ENCODE measurements around the gene USF3. TPM values are rescaled to one million over a fixed set of nuclear protein-coding genes. Genes with fewer than 3 reads are reported as not detected.

Gene USF3
- polyA plus RNA-seq, 2 of the 4 experiments (the other 2 are of a cell fraction): 1.9 to 11.3 TPM

- TF ChIP-seq PHF8 (IDR thresholded peaks at IDR 0.05; ENCODE audit: borderline replicate concordance, low read depth) (peak; percentile 63), SREBF2 (IDR thresholded peaks at IDR 0.05) (no peak), POLR2A (IDR thresholded peaks at IDR 0.05; ENCODE audit: low read length) (peak; percentile 89), FOSL2 (IDR thresholded peaks at IDR 0.05) (no peak), FOSL2 (CRISPR knock-in tag; IDR thresholded peaks at IDR 0.05) (0 out of 2 replicates have a peak, but pooled peaks have one; percentile 2), MAX (IDR thresholded peaks at IDR 0.05) (peak; percentile 65; the same call in 1 of the 2 replicates), RNF2 (IDR thresholded peaks at IDR 0.05; ENCODE audit: borderline replicate concordance, low read depth) (no peak), ZC3H11A (IDR thresholded peaks at IDR 0.05) (no peak), HDAC2 (IDR thresholded peaks at IDR 0.05) (no peak), POLR2AphosphoS2 (conservative IDR thresholded peaks at IDR 0.05; ENCODE audit: low read length) (no peak), TP53 (CRISPR knock-in tag; IDR thresholded peaks at IDR 0.05) (peak; percentile 63; the same call in 1 of the 2 replicates)
Measured at GRCh38 chr3:113745756-113746547, 49.5 kb upstream of the USF3 start, which contains the start of gene NAA50 (continued).

GRCh38 chr3:113744941-113745755, 48.7 kb upstream of the USF3 start:
- peaks cover 40% of the 10 kb centered on the region for H3K4me1 ChIP-seq
- 1% methylated on average over 35 of the region's 35 CpGs for WGBS (ENCODE audit: missing lambda C conversion rate)
- H3K4me3 ChIP-seq: peak overlapping the region; percentile 70
- POLR2A ChIA-PET: interaction anchor here (1.2 to 4.4 kb wide), 4 partner anchors 9 to 1104 kb away, joined by 3 to 23 read pairs (median 7); partner anchors contain the start of genes SPICE1 and USF3
- DNase-seq (ENCODE audit: low read depth in 1 of 2, low spot score in 1 of 2) (peak; percentile 88 to 95), FAIRE-seq (no peak), ATAC-seq (peak; percentile 80 to 88)
- H3K27ac ChIP-seq: peak overlapping the region; percentile 96 to 99
- CTCF ChIA-PET: interaction anchor here (0.5 to 3.0 kb wide), 33 partner anchors 10 to 805 kb away, joined by 3 to 38 read pairs (median 3); partner anchors contain the start of gene SPICE1
- H3K4me2 ChIP-seq: peak overlapping the region; percentile 86
- no peaks in the 10 kb centered on the region for H3K9me3 ChIP-seq
- peak; percentile 61 to 70 for TF ChIP-seq RAD21 (conservative IDR thresholded peaks at IDR 0.05 in 1 of 2, IDR thresholded peaks at IDR 0.05 in 1 of 2)
- no peak for TF ChIP-seq E2F6 (IDR thresholded peaks at IDR 0.05; ENCODE audit: borderline replicate concordance, low read depth)
- no peak for TF ChIP-seq ATOH8 (CRISPR knock-in tag; IDR thresholded peaks at IDR 0.05; ENCODE audit: low read depth)
- no peak for TF ChIP-seq USF2 (IDR thresholded peaks at IDR 0.05)
- no peak for TF ChIP-seq HOXB5 (CRISPR knock-in tag; IDR thresholded peaks at IDR 0.05)
- no peak for TF ChIP-seq ZSCAN20 (CRISPR knock-in tag; IDR thresholded peaks at IDR 0.05)
- TF ChIP-seq EP300 (IDR thresholded peaks at IDR 0.05): no peak
- TF ChIP-seq MAFK (IDR thresholded peaks at IDR 0.05; ENCODE audit: partially characterized antibody): no peak
- TF ChIP-seq RARB (CRISPR knock-in tag; IDR thresholded peaks at IDR 0.05): no peak
- TF ChIP-seq ESRRA (IDR thresholded peaks at IDR 0.05; ENCODE audit: borderline replicate concordance, low read length): no peak
- no peak for TF ChIP-seq FOSL2 (IDR thresholded peaks at IDR 0.05)
- peak; percentile 31; the same call in 1 of the 2 replicates for TF ChIP-seq FOSL2 (CRISPR knock-in tag; IDR thresholded peaks at IDR 0.05)
- TF ChIP-seq ELK1 (IDR thresholded peaks at IDR 0.05; ENCODE audit: low read depth, low read length): no peak
- TF ChIP-seq MYC (IDR thresholded peaks at IDR 0.05; ENCODE audit: borderline replicate concordance, low read length): no peak
- TF ChIP-seq HEYL (CRISPR knock-in tag; IDR thresholded peaks at IDR 0.05): no peak
- TF ChIP-seq KDM1A (IDR thresholded peaks at IDR 0.05; ENCODE audit: low read depth): no peak
- no peak for TF ChIP-seq HOXA7 (CRISPR knock-in tag; IDR thresholded peaks at IDR 0.05)
- TF ChIP-seq GATA3 (IDR thresholded peaks at IDR 0.05; ENCODE audit: borderline replicate concordance): no peak
- no peak for TF ChIP-seq JUN (IDR thresholded peaks at IDR 0.05)
- TF ChIP-seq POLR2AphosphoS2 (conservative IDR thresholded peaks at IDR 0.05; ENCODE audit: low read length): no peak
- no peak for TF ChIP-seq FOXS1 (CRISPR knock-in tag; IDR thresholded peaks at IDR 0.05)
- peak; percentile 43 for TF ChIP-seq CHD2 (IDR thresholded peaks at IDR 0.05; ENCODE audit: low read length, partially characterized antibody)
- peak; percentile 70 for TF ChIP-seq CTCF (IDR thresholded peaks at IDR 0.05)
- TF ChIP-seq SMC3 (IDR thresholded peaks at IDR 0.05): peak; percentile 38; the same call in 2 of the 3 replicates
